ENCODE data around the gene SPR.

Gene SPR

GRCh38 chr2:72891091-72891818 lies 4.0 kb downstream of the SPR start:
- H3K27me3 ChIP-seq (ENCODE audit: control insufficient read depth, insufficient read depth, low read length) = peaks cover 50% of the 10 kb centered on the region
- peaks cover 16% of the 10 kb centered on the region for H3K4me1 ChIP-seq (ENCODE audit: control insufficient read depth, insufficient read depth, low read length)
- H3K9me3 ChIP-seq (ENCODE audit: control insufficient read depth, insufficient read depth, low read length) = no peaks in the 10 kb centered on the region
- H3K36me3 ChIP-seq (ENCODE audit: control insufficient read depth, insufficient read depth, low read length) = no peaks in the 10 kb centered on the region
- no peak overlapping the region for H3K4me3 ChIP-seq (ENCODE audit: low read depth, low read length)
- H3K27ac ChIP-seq (ENCODE audit: low read depth, low read length) = no peak overlapping the region
- no peak overlapping the region for H3K9ac ChIP-seq (ENCODE audit: low read depth, low read length)

GRCh38 chr2:72892506-72893173 lies 5.4 kb downstream of the SPR start:
- no peak overlapping the region for H3K9ac ChIP-seq (ENCODE audit: low read depth, low read length)
- H3K36me3 ChIP-seq (ENCODE audit: control insufficient read depth, insufficient read depth, low read length) = no peaks in the 10 kb centered on the region
- H3K9me3 ChIP-seq (ENCODE audit: control insufficient read depth, insufficient read depth, low read length) = no peaks in the 10 kb centered on the region
- no peak overlapping the region for H3K4me3 ChIP-seq (ENCODE audit: low read depth, low read length)
- H3K27me3 ChIP-seq (ENCODE audit: control insufficient read depth, insufficient read depth, low read length) = peaks cover 55% of the 10 kb centered on the region
- H3K27ac ChIP-seq (ENCODE audit: low read depth, low read length) = no peak overlapping the region
- H3K4me1 ChIP-seq (ENCODE audit: control insufficient read depth, insufficient read depth, low read length) = peaks cover 12% of the 10 kb centered on the region; the same call in 1 of the 2 replicates

DNA sequence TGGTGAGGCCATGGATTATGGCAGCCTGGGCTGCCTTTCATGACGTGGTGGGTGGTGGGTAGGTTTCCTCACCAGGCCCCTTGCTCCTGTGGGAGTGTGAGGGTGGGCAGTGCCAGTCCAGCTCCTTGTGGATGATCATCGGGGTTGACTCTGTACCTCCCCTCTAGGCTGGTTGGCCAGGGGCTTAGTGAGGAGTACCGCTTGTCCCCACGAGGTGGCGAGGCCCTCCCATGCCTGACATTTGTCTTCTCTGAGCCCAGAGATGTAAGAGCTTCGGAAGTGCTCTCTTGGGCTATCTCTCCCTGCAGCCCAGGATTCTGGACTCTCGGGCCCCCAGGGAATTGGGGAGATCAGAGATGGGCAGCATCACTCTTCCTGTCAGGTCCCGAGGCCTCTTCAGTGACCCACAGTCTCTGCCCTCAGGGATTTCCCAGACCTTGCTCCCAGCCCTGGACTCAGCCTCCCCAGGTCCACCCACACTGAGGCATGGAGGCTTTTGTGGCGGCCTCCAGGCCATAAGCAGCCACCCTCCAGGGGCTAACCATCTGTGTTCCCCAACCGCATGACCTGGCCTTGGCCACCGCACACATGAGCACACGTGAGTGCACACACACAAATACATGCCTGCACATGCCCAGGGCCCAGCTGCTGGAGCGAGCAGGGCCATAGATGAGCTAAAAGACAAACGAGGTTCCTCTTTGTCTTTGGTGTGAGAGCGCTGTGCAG lies 6.5 kb downstream of the SPR start:
- H3K27me3 ChIP-seq (ENCODE audit: control insufficient read depth, insufficient read depth, low read length) = peaks cover 60% of the 10 kb centered on the region
- no peak overlapping the region for H3K9ac ChIP-seq (ENCODE audit: low read depth, low read length)
- no peak overlapping the region for H3K4me3 ChIP-seq (ENCODE audit: low read depth, low read length)
- no peak overlapping the region for H3K27ac ChIP-seq (ENCODE audit: low read depth, low read length)
- no peaks in the 10 kb centered on the region for H3K36me3 ChIP-seq (ENCODE audit: control insufficient read depth, insufficient read depth, low read length)
- peaks cover 12% of the 10 kb centered on the region; the same call in 1 of the 2 replicates for H3K4me1 ChIP-seq (ENCODE audit: control insufficient read depth, insufficient read depth, low read length)
- no peaks in the 10 kb centered on the region for H3K9me3 ChIP-seq (ENCODE audit: control insufficient read depth, insufficient read depth, low read length)

GRCh38 chr2:72894514-72894913 lies 7.3 kb downstream of the SPR start:
- Histone ChIP-seq H3K9me3 (ENCODE audit: control insufficient read depth, insufficient read depth, low read length) (no peaks in the 10 kb centered on the region), H3K36me3 (ENCODE audit: control insufficient read depth, insufficient read depth, low read length) (no peaks in the 10 kb centered on the region), H3K4me1 (ENCODE audit: control insufficient read depth, insufficient read depth, low read length) (peaks cover 12% of the 10 kb centered on the region; the same call in 1 of the 2 replicates), H3K27ac (ENCODE audit: low read depth, low read length) (no peak overlapping the region), H3K27me3 (ENCODE audit: control insufficient read depth, insufficient read depth, low read length) (peaks cover 64% of the 10 kb centered on the region), H3K4me3 (ENCODE audit: low read depth, low read length) (no peak overlapping the region), H3K9ac (ENCODE audit: low read depth, low read length) (no peak overlapping the region)

DNA sequence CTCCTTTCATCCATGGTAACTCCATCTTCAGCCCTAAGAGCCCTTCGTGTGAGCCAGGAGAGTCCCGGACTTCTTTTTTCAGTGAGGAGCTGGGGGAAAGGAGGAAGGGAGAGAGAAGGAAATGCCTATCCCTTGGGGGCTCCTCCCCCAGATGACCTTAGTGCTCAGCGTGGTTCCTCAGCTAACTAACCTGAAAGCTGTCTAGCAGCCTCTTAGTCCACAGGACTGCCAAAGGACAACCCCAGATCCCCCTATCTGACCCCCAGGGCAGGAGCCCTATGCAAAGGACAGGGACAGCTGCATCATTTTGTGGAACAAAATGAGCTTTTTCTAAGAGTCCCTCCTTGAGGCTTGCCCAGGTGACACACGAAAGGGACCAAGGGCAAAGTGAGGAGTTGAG lies 7.9 kb downstream of the SPR start:
- Histone ChIP-seq H3K4me3 (ENCODE audit: low read depth, low read length) (no peak overlapping the region), H3K27ac (ENCODE audit: low read depth, low read length) (no peak overlapping the region), H3K9ac (ENCODE audit: low read depth, low read length) (no peak overlapping the region), H3K27me3 (ENCODE audit: control insufficient read depth, insufficient read depth, low read length) (peaks cover 66% of the 10 kb centered on the region), H3K9me3 (ENCODE audit: control insufficient read depth, insufficient read depth, low read length) (no peaks in the 10 kb centered on the region), H3K4me1 (ENCODE audit: control insufficient read depth, insufficient read depth, low read length) (peaks cover 12% of the 10 kb centered on the region; the same call in 1 of the 2 replicates), H3K36me3 (ENCODE audit: control insufficient read depth, insufficient read depth, low read length) (no peaks in the 10 kb centered on the region)

DNA sequence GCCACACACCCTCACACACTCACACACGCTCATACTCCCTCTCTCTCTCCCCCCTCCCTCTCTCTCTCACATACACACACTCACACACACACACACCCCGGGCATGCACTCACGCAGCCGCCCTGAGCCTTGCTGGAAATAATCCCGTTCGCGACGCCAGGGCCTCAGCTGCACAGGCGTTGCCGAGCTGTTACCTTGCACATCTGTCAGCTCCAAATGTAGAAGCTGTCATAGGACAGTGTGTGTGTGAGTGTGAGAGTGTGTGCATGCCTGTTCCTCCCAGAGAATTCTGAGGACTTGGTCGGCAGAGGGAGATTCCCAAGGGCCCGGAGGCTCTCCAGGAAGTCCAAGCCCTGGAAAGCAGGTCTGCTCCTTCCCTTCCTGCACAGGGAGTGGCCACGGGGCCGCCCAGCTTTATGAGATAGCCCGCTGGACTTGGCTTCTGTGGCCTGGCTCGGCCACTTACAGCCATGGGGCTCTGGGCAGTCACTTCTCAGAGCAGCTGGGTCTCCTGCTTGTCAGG lies 8.6 kb downstream of the SPR start:
- Histone ChIP-seq H3K36me3 (ENCODE audit: control insufficient read depth, insufficient read depth, low read length) (no peaks in the 10 kb centered on the region), H3K27me3 (ENCODE audit: control insufficient read depth, insufficient read depth, low read length) (peaks cover 72% of the 10 kb centered on the region), H3K4me3 (ENCODE audit: low read depth, low read length) (no peak overlapping the region), H3K9ac (ENCODE audit: low read depth, low read length) (no peak overlapping the region), H3K4me1 (ENCODE audit: control insufficient read depth, insufficient read depth, low read length) (peaks cover 12% of the 10 kb centered on the region; the same call in 1 of the 2 replicates), H3K27ac (ENCODE audit: low read depth, low read length) (no peak overlapping the region), H3K9me3 (ENCODE audit: control insufficient read depth, insufficient read depth, low read length) (no peaks in the 10 kb centered on the region)

GRCh38 chr2:72896446-72896845 lies 9.2 kb downstream of the SPR start:
- Histone ChIP-seq H3K4me3 (ENCODE audit: low read depth, low read length) (no peak overlapping the region), H3K4me1 (ENCODE audit: control insufficient read depth, insufficient read depth, low read length) (peaks cover 12% of the 10 kb centered on the region; the same call in 1 of the 2 replicates), H3K36me3 (ENCODE audit: control insufficient read depth, insufficient read depth, low read length) (no peaks in the 10 kb centered on the region), H3K9ac (ENCODE audit: low read depth, low read length) (no peak overlapping the region), H3K27ac (ENCODE audit: low read depth, low read length) (no peak overlapping the region), H3K27me3 (ENCODE audit: control insufficient read depth, insufficient read depth, low read length) (peaks cover 78% of the 10 kb centered on the region), H3K9me3 (ENCODE audit: control insufficient read depth, insufficient read depth, low read length) (no peaks in the 10 kb centered on the region)

- Histone ChIP-seq H3K4me1 (ENCODE audit: control insufficient read depth, insufficient read depth, low read length) (peaks cover 12% of the 10 kb centered on the region; the same call in 1 of the 2 replicates), H3K36me3 (ENCODE audit: control insufficient read depth, insufficient read depth, low read length) (no peaks in the 10 kb centered on the region), H3K9me3 (ENCODE audit: control insufficient read depth, insufficient read depth, low read length) (no peaks in the 10 kb centered on the region), H3K9ac (ENCODE audit: low read depth, low read length) (no peak overlapping the region), H3K27me3 (ENCODE audit: control insufficient read depth, insufficient read depth, low read length) (peaks cover 87% of the 10 kb centered on the region), H3K4me3 (ENCODE audit: low read depth, low read length) (no peak overlapping the region), H3K27ac (ENCODE audit: low read depth, low read length) (no peak overlapping the region)
Measured at GRCh38 chr2:72897785-72898584, 10.8 kb downstream of the SPR start.

- Histone ChIP-seq H3K27me3 (ENCODE audit: control insufficient read depth, insufficient read depth, low read length) (peaks cover 87% of the 10 kb centered on the region), H3K4me1 (ENCODE audit: control insufficient read depth, insufficient read depth, low read length) (peaks cover 12% of the 10 kb centered on the region; the same call in 1 of the 2 replicates)
Measured at GRCh38 chr2:72898585-72898906, 11.3 kb downstream of the SPR start.

DNA sequence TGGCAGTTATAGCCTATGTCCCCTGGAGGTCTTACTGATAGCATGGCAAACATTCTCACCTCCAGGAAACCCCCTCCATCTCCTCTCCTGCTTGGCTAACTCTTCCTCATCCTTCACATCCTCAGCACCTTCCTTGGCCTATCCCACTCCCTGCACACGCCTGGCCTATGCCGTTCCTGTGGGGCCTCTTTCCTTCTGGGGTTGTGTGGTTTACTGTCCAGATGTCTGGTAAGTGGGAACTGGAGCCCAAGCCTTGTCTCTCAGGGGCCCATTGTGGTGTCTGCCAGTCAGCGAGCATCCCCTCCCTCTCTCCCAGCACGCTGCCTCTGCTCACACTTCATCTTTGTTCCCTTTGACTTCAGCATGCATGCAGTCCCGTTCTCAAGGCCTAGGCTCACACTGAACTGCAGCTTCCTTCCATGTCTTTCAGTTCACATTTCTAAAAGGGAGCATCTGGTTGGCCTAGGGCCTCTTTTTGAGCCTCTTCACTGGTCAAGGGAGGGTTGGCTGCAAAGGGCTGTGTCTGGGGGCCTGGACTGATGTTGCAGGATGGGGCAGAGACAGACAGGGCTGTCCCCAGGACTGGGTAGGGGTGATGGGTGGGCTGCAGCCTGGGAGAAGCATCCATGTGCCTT lies 13.1 kb downstream of the SPR start:
- Histone ChIP-seq H3K36me3 (ENCODE audit: control insufficient read depth, insufficient read depth, low read length) (no peaks in the 10 kb centered on the region), H3K9ac (ENCODE audit: low read depth, low read length) (no peak overlapping the region), H3K27ac (ENCODE audit: low read depth, low read length) (no peak overlapping the region), H3K4me3 (ENCODE audit: low read depth, low read length) (no peak overlapping the region), H3K27me3 (ENCODE audit: control insufficient read depth, insufficient read depth, low read length) (peaks cover 86% of the 10 kb centered on the region), H3K4me1 (ENCODE audit: control insufficient read depth, insufficient read depth, low read length) (peaks cover 6% of the 10 kb centered on the region; the same call in 1 of the 2 replicates), H3K9me3 (ENCODE audit: control insufficient read depth, insufficient read depth, low read length) (no peaks in the 10 kb centered on the region)

More at GRCh38 chr2:72898585-72898906, 11.3 kb downstream of the SPR start:
- no peak overlapping the region for H3K27ac ChIP-seq (ENCODE audit: low read depth, low read length)
- H3K4me3 ChIP-seq (ENCODE audit: low read depth, low read length) = no peak overlapping the region
- no peaks in the 10 kb centered on the region for H3K36me3 ChIP-seq (ENCODE audit: control insufficient read depth, insufficient read depth, low read length)
- no peak overlapping the region for H3K9ac ChIP-seq (ENCODE audit: low read depth, low read length)
- H3K9me3 ChIP-seq (ENCODE audit: control insufficient read depth, insufficient read depth, low read length) = no peaks in the 10 kb centered on the region
